Adrenal gland (tissue), 12 donors: ENCODE measurements around the gene TMEM184A. TPM values are rescaled to one million over a fixed set of nuclear protein-coding genes. Genes with fewer than 3 reads are reported as not detected.
"Not testable (repeated sequence)": the region's sequence is repeated elsewhere in the genome, so short reads cannot be mapped to it uniquely, and the experiment has no call there.

Experiments used
- DNase-seq, 7 donors: peaks; one replicate each; pipeline ENCODE4 v3.0.0-alpha.2; 2019 to 2020
- H3K27ac ChIP-seq, 5 donors: fragments of 200-600 bp; sonication (generic) in 4 of 5; 1 replicate in 3 of 5; 2 replicates in 2 of 5; pipeline versions ENCODE4 v1.5.1 to v1.8.0; 2016 to 2020; ENCODE audit warnings: mild to moderate bottlenecking in 1 of 5
- H3K27me3 ChIP-seq: fragments of 200-600 bp; 2 replicates; pipeline ENCODE4 v1.8.0; 2021
- H3K36me3 ChIP-seq, 2 donors: fragments of 200-600 bp; replicated peaks in 1 of 2; 1 replicate in 1 of 2; 2 replicates in 1 of 2; pipeline versions ENCODE4 v1.5.1 to v1.8.0; 2018 to 2022
- H3K4me1 ChIP-seq, 2 donors: fragments of 200-600 bp; replicated peaks in 1 of 2; 1 replicate in 1 of 2; 2 replicates in 1 of 2; pipeline versions ENCODE4 v1.5.1 to v1.8.0; 2018 to 2021
- H3K4me3 ChIP-seq, 4 donors: fragments of 200-600 bp; sonication (generic) in 3 of 4; one replicate each; pipeline ENCODE4 v1.5.1; 2016 to 2018
- H3K9me3 ChIP-seq, 3 donors: fragments of 200-600 bp; sonication (generic) in 1 of 3; replicated peaks in 1 of 3; 1 replicate in 2 of 3; 2 replicates in 1 of 3; pipeline versions ENCODE4 v1.5.1 to v1.8.0; 2016 to 2021
- CTCF ChIP-seq, 6 experiments: fragments of 450-650 bp in 4 of 6; fragments of 200-600 bp in 2 of 6; sonication (generic) in 1 of 6; IDR thresholded peaks; 1 replicate in 5 of 6; 2 replicates in 1 of 6; pipeline versions ENCODE4 v1.5.1 to v1.8.0; 2016 to 2021; ENCODE audit warnings: antibody characterized with exemption in 6 of 6, mild to moderate bottlenecking in 2 of 6, moderate library complexity in 1 of 6
- POLR2A ChIP-seq, 2 donors: fragments of 450-650 bp; IDR thresholded peaks; one replicate each; pipeline ENCODE4 v1.6.1; 2017; ENCODE audit warnings: antibody characterized with exemption in 2 of 2, mild to moderate bottlenecking in 2 of 2, moderate library complexity in 1 of 2
- WGBS, 4 donors: extraction: QIAGEN DNeasy Blood & Tissue Kit in 2 of 4; methylation state at CpG; one replicate each; pipeline versions ENCODE4 v1.1.5 to v1.1.7; 2013 to 2017; 5-methylcytosine and 5-hydroxymethylcytosine counted together
- intact Hi-C, 2 donors: fragments of 100-400 bp; cut with DNase I; formaldehyde crosslinking; loops; one replicate each; pipeline versions ENCODE4 v1.14.1 to v1.15.0; 2022 to 2023
- polyA plus RNA-seq, 3 donors: library from polyadenylated mRNA; stranded (reverse); fragments of 200-250 nt in 2 of 3; fragments of 350-450 nt in 1 of 3; fragmentation: Illumina TruSeq in 1 of 3; extraction: RNeasy Lipid Tissue Mini Kit (QIAGEN cat#74804) in 1 of 3; gene quantifications; one replicate each; pipeline ENCODE4 v1.2.3, GENCODE V29; 2013 to 2014
- total RNA-seq, 9 donors: library from RNA; depleted of rRNA in 4 of 9; stranded (reverse); fragments of >200 nt in 4 of 9; fragments of 120-200 nt in 1 of 9; fragmentation: NEBNext Ultra II Directional in 1 of 9; extraction: Animal tissue kit (Norgen Biotek cat#: 25700) in 1 of 9; gene quantifications; one replicate each; pipeline versions ENCODE4 v1.1.0 to v1.2.4, GENCODE V29; 2013 to 2023
- donor health status: healthy with polysubstance abuse.
- donor health status: Bipolar disorder and iron deficiency.
- donor health status: DM: yes; HTN: yes; CAD: no.
- donor health status: DM: no; HTN: no; CAD: no.
- donor health status: DM: no; HTN: no; CAD: no.
- donor health status: DM: yes; HTN: yes; CAD: no.

The TMEM184A gene
- total and polyA plus RNA-seq, 12 donors, result 0.06 to 2.1 (median 0.79) TPM; not detected in 2

DNA sequence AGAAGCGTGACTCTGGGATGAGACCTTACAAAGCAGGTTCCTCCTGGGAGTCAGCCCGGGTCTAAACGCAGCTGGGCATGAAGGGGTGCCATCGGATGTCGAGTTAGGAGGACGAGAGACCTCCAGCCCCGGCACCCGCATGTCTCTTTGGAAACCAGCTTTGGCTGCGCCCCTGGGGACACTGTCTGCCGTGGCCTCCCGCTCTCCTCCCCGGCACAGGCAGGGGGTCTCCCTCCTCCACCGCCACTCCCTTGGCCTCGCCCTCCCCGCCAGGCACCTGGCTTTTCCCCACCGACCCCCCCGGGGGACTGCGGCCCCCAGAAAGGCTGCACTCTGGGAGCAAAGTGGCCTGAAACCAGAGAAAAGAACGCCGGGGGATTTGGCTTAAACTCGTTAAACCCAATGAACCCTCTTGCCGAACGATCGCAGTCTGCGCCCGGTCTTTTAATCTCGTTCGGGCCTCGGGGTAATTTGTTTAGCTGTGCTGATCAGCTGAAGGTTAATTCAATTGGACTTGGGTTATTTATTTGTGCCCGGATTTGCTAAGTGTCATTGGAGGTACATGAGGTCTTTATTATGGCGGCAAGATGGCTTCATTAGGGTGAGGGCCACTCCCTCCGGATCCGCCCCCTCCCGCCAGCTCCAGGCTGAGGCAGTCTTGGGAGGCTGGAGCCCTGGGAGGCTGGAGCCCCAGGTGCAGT lies 30.3 kb upstream of the TMEM184A start:
- Histone ChIP-seq H3K4me3 (no peak overlapping the region), H3K27me3 (peaks cover 15% of the 10 kb centered on the region), H3K9me3 (peaks cover 0 to 6% (median 0%) of the 10 kb centered on the region in 3 donors), H3K4me1 (no peaks in the 10 kb centered on the region), H3K36me3 (no peaks in the 10 kb centered on the region), H3K27ac (no peak overlapping the region)
- intact Hi-C loops, result no loop called here
- WGBS, 4 donors, result 71 to 81% (median 78%) methylated on average over 20 to 34 of the region's 34 CpGs
- DNase-seq, result peak in 1 of 7 donors; percentile 78
- no peak for TF ChIP-seq POLR2A (IDR thresholded peaks at IDR 0.05)
- TF ChIP-seq CTCF (IDR thresholded peaks at IDR 0.05), result no peak

- Histone ChIP-seq H3K4me3 (no peak overlapping the region), H3K27me3 (peaks cover 15% of the 10 kb centered on the region), H3K27ac (no peak overlapping the region), H3K36me3 (no peaks in the 10 kb centered on the region), H3K4me1 (no peaks in the 10 kb centered on the region), H3K9me3 (peaks cover 0 to 6% (median 0%) of the 10 kb centered on the region in 3 donors)
- 83 to 91% (median 85%) methylated on average over 11 to 37 of the region's 37 CpGs for WGBS, 4 donors
- intact Hi-C loops, result no loop called here
- no peak for TF ChIP-seq POLR2A (IDR thresholded peaks at IDR 0.05)
- TF ChIP-seq CTCF (IDR thresholded peaks at IDR 0.05), result no peak
- no peak for DNase-seq
Observed at GRCh38 chr7:1585142-1585981, 29.4 kb upstream of the TMEM184A start.

DNA sequence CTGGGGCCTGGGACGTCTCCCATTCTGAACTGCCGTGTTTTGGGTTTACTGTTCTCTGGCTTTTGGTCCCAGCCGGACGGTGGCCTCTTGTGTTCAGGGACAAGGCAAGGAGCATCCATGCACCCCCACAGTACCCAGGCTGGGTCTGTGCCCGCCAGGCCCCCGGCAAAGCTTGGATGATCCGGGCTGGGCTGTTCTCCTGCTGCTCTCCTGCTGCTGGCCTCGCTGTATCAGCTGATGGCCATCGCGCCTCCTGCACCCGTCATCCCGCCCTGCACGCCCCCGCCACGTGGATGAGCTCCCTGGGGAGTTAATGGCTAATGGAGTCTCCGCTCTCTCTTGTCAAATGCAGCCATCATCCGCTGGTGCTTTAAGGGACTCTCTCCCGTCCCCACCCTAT lies 28.7 kb upstream of the TMEM184A start:
- peaks cover 15% of the 10 kb centered on the region for H3K27me3 ChIP-seq
- H3K4me1 ChIP-seq, result no peaks in the 10 kb centered on the region
- no peak overlapping the region for H3K27ac ChIP-seq
- no peaks in the 10 kb centered on the region for H3K36me3 ChIP-seq
- no peak overlapping the region for H3K4me3 ChIP-seq
- intact Hi-C loops, result no loop called here
- peaks cover 0 to 6% (median 0%) of the 10 kb centered on the region in 3 donors for H3K9me3 ChIP-seq
- WGBS, 4 donors, result 89 to 97% (median 93%) methylated on average over 18 of the region's 18 CpGs
- no peak for DNase-seq
- TF ChIP-seq POLR2A (IDR thresholded peaks at IDR 0.05) (no peak), CTCF (IDR thresholded peaks at IDR 0.05) (no peak)

GRCh38 chr7:1583241-1583930 lies 27.4 kb upstream of the TMEM184A start:
- H3K27ac ChIP-seq, H3K36me3 ChIP-seq, H3K9me3 ChIP-seq, H3K4me1 ChIP-seq, DNase-seq, intact Hi-C loops, H3K27me3 ChIP-seq, H3K4me3 ChIP-seq: not testable (repeated sequence)
- WGBS, 4 donors, result 81 to 91% (median 85%) methylated on average over 19 of the region's 19 CpGs
